ENCODE data around the gene SLC25A10. TPM values are rescaled to one million over a fixed set of nuclear protein-coding genes. Genes with fewer than 3 reads are reported as not detected.

Gene SLC25A10
- total and polyA plus RNA-seq, 8 donors, result 12.0 to 55.8 (median 24.1) TPM

DNA sequence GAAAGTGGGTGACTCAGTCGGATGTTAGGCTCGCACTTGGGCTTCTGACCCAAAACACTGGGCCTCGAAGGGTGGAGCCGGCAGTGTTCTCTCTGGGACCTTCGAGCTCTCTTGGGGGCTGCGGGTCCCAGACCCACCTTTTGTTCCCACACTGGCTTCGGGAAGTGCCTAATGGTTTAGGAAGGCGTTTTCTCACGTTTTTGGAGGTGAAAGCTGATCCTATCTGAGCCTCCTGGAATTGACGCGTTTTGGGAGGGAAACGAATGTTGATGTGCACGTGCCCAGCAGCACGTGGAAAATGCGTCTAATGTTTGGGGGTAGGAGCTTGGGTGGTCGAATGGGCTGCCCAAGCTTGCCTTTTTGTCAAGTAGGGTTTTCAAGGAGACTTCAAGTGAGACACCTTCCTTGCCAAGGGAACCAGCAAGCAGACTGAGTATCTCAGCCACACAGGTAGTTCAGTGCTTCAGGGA, 27.6 kb upstream of the SLC25A10 start:
- TF ChIP-seq, protein P1, sequence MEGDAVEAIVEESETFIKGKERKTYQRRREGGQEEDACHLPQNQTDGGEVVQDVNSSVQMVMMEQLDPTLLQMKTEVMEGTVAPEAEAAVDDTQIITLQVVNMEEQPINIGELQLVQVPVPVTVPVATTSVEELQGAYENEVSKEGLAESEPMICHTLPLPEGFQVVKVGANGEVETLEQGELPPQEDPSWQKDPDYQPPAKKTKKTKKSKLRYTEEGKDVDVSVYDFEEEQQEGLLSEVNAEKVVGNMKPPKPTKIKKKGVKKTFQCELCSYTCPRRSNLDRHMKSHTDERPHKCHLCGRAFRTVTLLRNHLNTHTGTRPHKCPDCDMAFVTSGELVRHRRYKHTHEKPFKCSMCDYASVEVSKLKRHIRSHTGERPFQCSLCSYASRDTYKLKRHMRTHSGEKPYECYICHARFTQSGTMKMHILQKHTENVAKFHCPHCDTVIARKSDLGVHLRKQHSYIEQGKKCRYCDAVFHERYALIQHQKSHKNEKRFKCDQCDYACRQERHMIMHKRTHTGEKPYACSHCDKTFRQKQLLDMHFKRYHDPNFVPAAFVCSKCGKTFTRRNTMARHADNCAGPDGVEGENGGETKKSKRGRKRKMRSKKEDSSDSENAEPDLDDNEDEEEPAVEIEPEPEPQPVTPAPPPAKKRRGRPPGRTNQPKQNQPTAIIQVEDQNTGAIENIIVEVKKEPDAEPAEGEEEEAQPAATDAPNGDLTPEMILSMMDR (IDR thresholded peaks at IDR 0.05), result no peak
- intact Hi-C loops (cut with DNase I), result no loop called here
- DNase-seq, result no peak

DNA sequence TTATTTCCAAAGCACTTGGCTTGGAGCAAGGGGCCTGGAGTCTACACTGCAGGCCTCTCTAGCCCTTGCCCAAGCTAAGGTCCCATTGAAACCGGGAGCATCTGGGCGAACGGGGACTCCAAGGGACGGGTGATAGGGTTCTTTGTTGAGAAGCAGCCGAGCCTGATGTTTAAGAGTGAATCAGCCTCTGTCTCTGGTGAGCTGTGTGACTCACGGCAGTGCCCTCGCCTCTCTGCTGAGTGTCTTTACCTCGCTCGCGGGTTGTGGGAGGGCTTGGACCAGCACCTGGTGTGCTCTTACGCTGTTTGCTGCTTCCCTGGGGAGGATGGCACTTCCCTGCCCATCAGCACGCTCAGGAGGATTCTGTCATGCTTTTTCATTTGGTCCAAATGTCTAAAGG, 27.0 kb upstream of the SLC25A10 start:
- WGBS, 2 donors, result 58 to 61% methylated on average over 12 of the region's 12 CpGs
- no peak for FAIRE-seq
- H3K27me3 ChIP-seq, result no peaks in the 10 kb centered on the region
- no peak for DNase-seq
- H3K9me3 ChIP-seq, result no peaks in the 10 kb centered on the region
- intact Hi-C loops (cut with DNase I), result no loop called here
- H3K36me3 ChIP-seq, result peaks cover 0 to 31% (median 15%) of the 10 kb centered on the region in 3 donors
- peak overlapping the region in 2 of 4 donors; percentile 97 for H3K4me3 ChIP-seq
- no peak for ATAC-seq
- H3K4me1 ChIP-seq, result peaks cover 10 to 19% (median 13%) of the 10 kb centered on the region in 3 donors
- H3K27ac ChIP-seq, result no peak overlapping the region
- TF ChIP-seq, protein P1 (IDR thresholded peaks at IDR 0.05), result no peak

More for the DNA sequence above, 27.6 kb upstream of the SLC25A10 start:
- ATAC-seq, result no peak
- H3K36me3 ChIP-seq, result peaks cover 0 to 26% (median 15%) of the 10 kb centered on the region in 3 donors
- no peaks in the 10 kb centered on the region for H3K27me3 ChIP-seq
- H3K27ac ChIP-seq, result peak overlapping the region; percentile 51 to 62 (median 56)
- no peaks in the 10 kb centered on the region for H3K9me3 ChIP-seq
- H3K4me3 ChIP-seq, result peak overlapping the region; percentile 81 to 99 (median 97)
- WGBS, 2 donors, result 1% methylated on average over 16 of the region's 16 CpGs
- peaks cover 10 to 19% (median 13%) of the 10 kb centered on the region in 3 donors for H3K4me1 ChIP-seq
- no peak for FAIRE-seq

DNA sequence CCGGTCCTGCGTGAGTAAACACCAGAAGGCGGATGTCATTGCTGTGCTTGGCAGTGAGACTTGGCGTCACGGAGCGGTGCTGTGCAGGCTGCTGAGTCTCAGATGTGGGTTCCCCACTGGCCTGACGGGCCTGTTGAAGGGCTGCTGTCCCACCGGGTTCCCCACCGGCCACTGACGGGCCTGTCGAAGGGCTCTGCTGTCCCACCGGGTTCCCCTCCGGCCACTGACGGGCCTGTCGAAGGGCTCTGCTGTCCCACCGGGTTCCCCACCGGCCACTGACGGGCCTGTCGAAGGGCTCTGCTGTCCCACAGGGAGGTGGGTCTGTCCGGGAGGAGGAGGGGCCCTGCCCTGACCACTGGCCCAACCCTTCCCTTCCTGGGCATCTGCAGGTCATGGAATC, 25.5 kb upstream of the SLC25A10 start:
- TF ChIP-seq, protein P1 (IDR thresholded peaks at IDR 0.05), result no peak
- Histone ChIP-seq H3K36me3 (peaks cover 0 to 43% (median 15%) of the 10 kb centered on the region in 3 donors), H3K27ac (no peak overlapping the region), H3K27me3 (no peaks in the 10 kb centered on the region), H3K4me1 (peaks cover 10 to 19% (median 13%) of the 10 kb centered on the region in 3 donors), H3K4me3 (no peak overlapping the region), H3K9me3 (no peaks in the 10 kb centered on the region)
- 90 to 92% methylated on average over 20 of the region's 20 CpGs for WGBS, 2 donors
- FAIRE-seq, result no peak
- DNase-seq, result peak in 1 of 6 donors; percentile 63
- no peak for ATAC-seq
- intact Hi-C loops (cut with DNase I), result no loop called here

- WGBS, 2 donors, result 94 to 96% methylated on average over 36 to 41 of the region's 41 CpGs
- DNase-seq, result peak in 1 of 6 donors; percentile 68
Observed at GRCh38 chr17:81687770-81688541, 24.1 kb upstream of the SLC25A10 start.

More at GRCh38 chr17:81687770-81688541, 24.1 kb upstream of the SLC25A10 start:
- no peak for FAIRE-seq
- intact Hi-C loops (cut with DNase I), result no loop called here
- no peaks in the 10 kb centered on the region for H3K27me3 ChIP-seq
- no peak for ATAC-seq
- no peak overlapping the region for H3K27ac ChIP-seq
- H3K9me3 ChIP-seq, result no peaks in the 10 kb centered on the region
- TF ChIP-seq, protein P1 (IDR thresholded peaks at IDR 0.05), result no peak
- H3K36me3 ChIP-seq, result peaks cover 4 to 54% (median 15%) of the 10 kb centered on the region in 3 donors
- H3K4me3 ChIP-seq, result no peak overlapping the region
- peaks cover 9 to 12% (median 10%) of the 10 kb centered on the region in 3 donors for H3K4me1 ChIP-seq

Data from pancreas (tissue), 10 donors.